Sigmoid colon (tissue), 7 donors: Measurements from ENCODE around the gene ATP1A3. TPM values are rescaled to one million over a fixed set of nuclear protein-coding genes. Genes with fewer than 3 reads are reported as not detected.

Experiments
- DNase-seq: peaks from one replicate; pipeline ENCODE4 v3.0.0-alpha.2; 2019
- H3K27ac ChIP-seq, 4 donors: fragments of 200-600 bp; sonication (generic); one replicate each; pipeline ENCODE4 v1.5.1; 2016 to 2019; ENCODE audit warnings: mild to moderate bottlenecking in 1 of 4
- H3K27me3 ChIP-seq, 3 donors: fragments of 200-600 bp; sonication (generic); one replicate each; pipeline ENCODE4 v1.5.1; 2019; ENCODE audit warnings: mild to moderate bottlenecking in 1 of 3
- H3K36me3 ChIP-seq, 4 donors: fragments of 200-600 bp; sonication (generic); one replicate each; pipeline ENCODE4 v1.5.1; 2016 to 2019
- H3K4me1 ChIP-seq, 4 donors: fragments of 200-600 bp; sonication (generic); one replicate each; pipeline ENCODE4 v1.5.1; 2017 to 2019
- H3K4me3 ChIP-seq, 4 donors: fragments of 200-600 bp; sonication (generic); one replicate each; pipeline ENCODE4 v1.5.1; 2017 to 2019; ENCODE audit warnings: mild to moderate bottlenecking in 2 of 4, moderate library complexity in 1 of 4
- H3K9me3 ChIP-seq, 4 donors: fragments of 200-600 bp in 3 of 4; sonication (generic) in 3 of 4; one replicate each; pipeline versions ENCODE4 v1.5.1 to v1.6.1; 2013 to 2019
- CTCF ChIP-seq, 4 experiments: fragments of 450-650 bp in 3 of 4; fragments of 200-600 bp in 1 of 4; IDR thresholded peaks; one replicate each; pipeline ENCODE4 v1.5.1; 2016 to 2019; ENCODE audit warnings: antibody characterized with exemption in 4 of 4, mild to moderate bottlenecking in 3 of 4, moderate library complexity in 2 of 4
- EP300 ChIP-seq, 4 donors: sonication (generic); formaldehyde crosslinking; IDR thresholded peaks; one replicate each; pipeline ENCODE4 v1.6.1; 2017; ENCODE audit warnings: antibody characterized with exemption in 4 of 4
- POLR2A ChIP-seq, 2 donors: fragments of 450-650 bp; IDR thresholded peaks; one replicate each; pipeline ENCODE4 v1.6.1; 2016; ENCODE audit warnings: antibody characterized with exemption in 2 of 2, mild to moderate bottlenecking in 2 of 2, moderate library complexity in 2 of 2
- POLR2AphosphoS5 ChIP-seq, 4 donors: sonication (generic); formaldehyde crosslinking; IDR thresholded peaks; one replicate each; pipeline ENCODE4 v1.6.1; 2017; ENCODE audit warnings: antibody characterized with exemption in 4 of 4
- WGBS, 2 donors: extraction: QIAGEN DNeasy Blood & Tissue Kit; methylation state at CpG; one replicate each; pipeline ENCODE4 v1.1.7; 2013; 5-methylcytosine and 5-hydroxymethylcytosine counted together
- intact Hi-C: fragments of 100-400 bp; cut with DNase I; formaldehyde crosslinking; loops from one replicate; pipeline ENCODE4 v1.15.1; 2023
- polyA plus RNA-seq, 3 donors: library from polyadenylated mRNA; stranded (reverse); fragments of 200-250 nt; gene quantifications; one replicate each; pipeline ENCODE4 v1.2.3, GENCODE V29; 2013
- total RNA-seq, 4 donors: library from RNA; depleted of rRNA; stranded (reverse); fragments of >200 nt; gene quantifications; one replicate each; pipeline ENCODE4 v1.1.0, GENCODE V29; 2016
- donor health status: healthy with polysubstance abuse.
- donor health status: Bipolar disorder and iron deficiency.
- donor health status: healthy.

ATP1A3 gene
- total and polyA plus RNA-seq, 7 donors, result 0.46 to 4.3 (median 3.0) TPM; not detected in 1

GRCh38 chr19:41958367-41959055 is 35.5 kb downstream of the ATP1A3 start:
- 0 to 1% methylated on average over 43 of the region's 43 CpGs for WGBS, 2 donors
- peak; percentile 90 for DNase-seq
- peaks cover 0 to 16% (median 7%) of the 10 kb centered on the region in 4 donors for H3K36me3 ChIP-seq
- TF ChIP-seq EP300 (IDR thresholded peaks at IDR 0.05) (no peak), POLR2A (IDR thresholded peaks at IDR 0.05) (peak in 1 of 2 donors; percentile 37), POLR2AphosphoS5 (IDR thresholded peaks at IDR 0.05) (peak; percentile 49 to 79 (median 72)), CTCF (IDR thresholded peaks at IDR 0.05) (no peak)
- peaks cover 0 to 19% (median 14%) of the 10 kb centered on the region in 4 donors for H3K4me1 ChIP-seq
- peak overlapping the region; percentile 86 to 91 (median 88) for H3K27ac ChIP-seq
- intact Hi-C loops, result loop anchor here (2.0 to 10.0 kb wide), 2 partner anchors 76 to 98 kb away; partner anchors contain the start of gene RPS19
- H3K9me3 ChIP-seq, result no peaks in the 10 kb centered on the region
- no peaks in the 10 kb centered on the region for H3K27me3 ChIP-seq
- peak overlapping the region; percentile 62 to 93 (median 92) for H3K4me3 ChIP-seq

- Histone ChIP-seq H3K27ac (peak overlapping the region; percentile 86 to 91 (median 88)), H3K9me3 (no peaks in the 10 kb centered on the region), H3K4me3 (peak overlapping the region; percentile 62 to 93 (median 92)), H3K27me3 (no peaks in the 10 kb centered on the region), H3K4me1 (peaks cover 0 to 19% (median 14%) of the 10 kb centered on the region in 4 donors), H3K36me3 (peaks cover 0 to 16% (median 7%) of the 10 kb centered on the region in 4 donors)
- 5 to 18% methylated on average over 10 of the region's 10 CpGs for WGBS, 2 donors
- TF ChIP-seq POLR2A (IDR thresholded peaks at IDR 0.05) (no peak), CTCF (IDR thresholded peaks at IDR 0.05) (peak; percentile 44 to 93 (median 70))
- intact Hi-C loops, result loop anchor here (2.0 to 10.0 kb wide), 2 partner anchors 77 to 97 kb away; partner anchors contain the start of gene RPS19
- peak; percentile 79 for DNase-seq
Measured at GRCh38 chr19:41957838-41958366, 36.1 kb downstream of the ATP1A3 start.

GRCh38 chr19:41957161-41957837 is 36.7 kb downstream of the ATP1A3 start:
- no peak for DNase-seq
- Histone ChIP-seq H3K27ac (peak overlapping the region in 3 of 4 donors; percentile 86 to 91 (median 91)), H3K36me3 (peaks cover 0 to 16% (median 7%) of the 10 kb centered on the region in 4 donors), H3K27me3 (no peaks in the 10 kb centered on the region), H3K4me3 (no peak overlapping the region), H3K9me3 (no peaks in the 10 kb centered on the region), H3K4me1 (peaks cover 0 to 19% (median 14%) of the 10 kb centered on the region in 4 donors)
- 15 to 71% methylated on average over 11 of the region's 11 CpGs for WGBS, 2 donors
- intact Hi-C loops, result loop anchor here (10.0 kb wide), 1 partner anchor 78 kb away; no protein-coding TSS in a partner anchor
- no peak for TF ChIP-seq POLR2AphosphoS5 (IDR thresholded peaks at IDR 0.05)
- no peak for TF ChIP-seq EP300 (IDR thresholded peaks at IDR 0.05)
- TF ChIP-seq CTCF (IDR thresholded peaks at IDR 0.05), result no peak
- TF ChIP-seq POLR2A (IDR thresholded peaks at IDR 0.05), result no peak

GRCh38 chr19:41956621-41957020 is 37.4 kb downstream of the ATP1A3 start:
- no peak for DNase-seq
- Histone ChIP-seq H3K9me3 (no peaks in the 10 kb centered on the region), H3K36me3 (peaks cover 0 to 16% (median 7%) of the 10 kb centered on the region in 4 donors), H3K27me3 (no peaks in the 10 kb centered on the region), H3K4me3 (no peak overlapping the region), H3K27ac (no peak overlapping the region), H3K4me1 (peaks cover 0 to 19% (median 14%) of the 10 kb centered on the region in 4 donors)
- intact Hi-C loops, result loop anchor here (10.0 kb wide), 1 partner anchor 78 kb away; no protein-coding TSS in a partner anchor
- TF ChIP-seq EP300 (IDR thresholded peaks at IDR 0.05) (no peak), CTCF (IDR thresholded peaks at IDR 0.05) (no peak), POLR2A (IDR thresholded peaks at IDR 0.05) (no peak), POLR2AphosphoS5 (IDR thresholded peaks at IDR 0.05) (no peak)
- 21 to 73% methylated on average over 13 of the region's 13 CpGs for WGBS, 2 donors
